AG04450 (cell line): ENCODE results near the gene FYCO1. TPM values are rescaled to one million over a fixed set of nuclear protein-coding genes. Genes with fewer than 3 reads are reported as not detected.

Experiments
- CTCF ChIA-PET: fragments of 300-600, 350-600 bp; formaldehyde crosslinking; extraction: SDS; loops from one replicate; lab custom pipeline; 2022; ENCODE audit warnings: antibody characterized with exemption, inconsistent platforms; lab: Charles Lee
- POLR2A ChIA-PET: fragments of 350-600 bp; formaldehyde crosslinking; extraction: SDS; loops from one replicate; lab custom pipeline; 2021; ENCODE audit warnings: antibody characterized with exemption, inconsistent platforms; lab: Yijun Ruan, JAX
- DNase-seq: peaks from one replicate; pipeline ENCODE4 v3.0.0-alpha.2; 2011; ENCODE audit warnings: low read depth, low spot score
- H3K27ac ChIP-seq: one replicate; pipeline ENCODE4 v1.5.1; 2012; ENCODE audit warnings: low read depth, low read length, control low read depth
- H3K27me3 ChIP-seq: one replicate; pipeline ENCODE4 v1.6.0; 2012; ENCODE audit warnings: low read length; ENCODE audit not compliant: control insufficient read depth, insufficient read depth
- H3K4me3 ChIP-seq: 2 replicates; pipeline ENCODE4 v1.5.1; 2011; ENCODE audit warnings: mild to moderate bottlenecking, low read depth, low read length, control low read depth
- H3K9me3 ChIP-seq: 2 replicates; pipeline ENCODE4 v1.5.1; 2012; ENCODE audit warnings: low read length; ENCODE audit not compliant: control insufficient read depth, insufficient read depth
- CTCF ChIP-seq: IDR thresholded peaks from 2 replicates; pipeline ENCODE4 v1.5.1; 2011; ENCODE audit warnings: low read depth, low read length, control low read depth, inconsistent platforms
- polyA plus RNA-seq: library from polyadenylated mRNA; depleted of rRNA; stranded (reverse); fragments of >200 nt; gene quantifications from 2 replicates; pipeline ENCODE4 v1.2.3, GENCODE V29; 2011

Gene FYCO1
- polyA plus RNA-seq, 1 experiment, result 14.3 TPM

- ChIA-PET CTCF (interaction anchor here (1.0 to 4.1 kb wide), 4 partner anchors 10 to 109 kb away, joined by 3 to 41 read pairs (median 14); no protein-coding TSS in a partner anchor), POLR2A (interaction anchor here (1.0 kb wide), 1 partner anchor 19 kb away, joined by 3 read pairs; no protein-coding TSS in a partner anchor)
- DNase-seq, result no peak
- H3K4me3 ChIP-seq, result no peak overlapping the region
- H3K9me3 ChIP-seq, result no peaks in the 10 kb centered on the region; the same call in 1 of the 2 replicates
- no peak overlapping the region for H3K27ac ChIP-seq
- TF ChIP-seq CTCF, result no peak
- H3K27me3 ChIP-seq, result no peaks in the 10 kb centered on the region
Measured at GRCh38 chr3:45968706-45969105, 26.9 kb downstream of the FYCO1 start.

GRCh38 chr3:45968149-45968548 lies 27.5 kb downstream of the FYCO1 start:
- POLR2A ChIA-PET, result interaction anchor here (1.0 kb wide), 1 partner anchor 19 kb away, joined by 3 read pairs; no protein-coding TSS in a partner anchor
- no peaks in the 10 kb centered on the region; the same call in 1 of the 2 replicates for H3K9me3 ChIP-seq
- TF ChIP-seq CTCF, result no peak
- no peak overlapping the region for H3K27ac ChIP-seq
- DNase-seq, result no peak
- no peak overlapping the region for H3K4me3 ChIP-seq
- CTCF ChIA-PET, result interaction anchor here (2.7 to 4.1 kb wide), 3 partner anchors 10 to 110 kb away, joined by 11 to 41 read pairs (median 16); no protein-coding TSS in a partner anchor
- H3K27me3 ChIP-seq, result no peaks in the 10 kb centered on the region

GRCh38 chr3:45967724-45968123 lies 27.9 kb downstream of the FYCO1 start:
- Histone ChIP-seq H3K27me3 (no peaks in the 10 kb centered on the region), H3K27ac (no peak overlapping the region), H3K4me3 (no peak overlapping the region), H3K9me3 (no peaks in the 10 kb centered on the region; the same call in 1 of the 2 replicates)
- TF ChIP-seq CTCF, result no peak
- ChIA-PET CTCF (interaction anchor here (2.7 to 4.1 kb wide), 3 partner anchors 9 to 110 kb away, joined by 11 to 41 read pairs (median 16); no protein-coding TSS in a partner anchor), POLR2A (no interaction called here)
- DNase-seq, result no peak

GRCh38 chr3:45966950-45967640 lies 28.5 kb downstream of the FYCO1 start:
- no peaks in the 10 kb centered on the region for H3K27me3 ChIP-seq
- no peak for TF ChIP-seq CTCF
- no peaks in the 10 kb centered on the region; the same call in 1 of the 2 replicates for H3K9me3 ChIP-seq
- POLR2A ChIA-PET, result no interaction called here
- CTCF ChIA-PET, result interaction anchor here (2.1 to 4.1 kb wide), 4 partner anchors 9 to 112 kb away, joined by 6 to 41 read pairs (median 14); no protein-coding TSS in a partner anchor
- H3K4me3 ChIP-seq, result no peak overlapping the region
- no peak for DNase-seq
- no peak overlapping the region for H3K27ac ChIP-seq

- no peaks in the 10 kb centered on the region; the same call in 1 of the 2 replicates for H3K9me3 ChIP-seq
- CTCF ChIA-PET, result interaction anchor here (1.5 to 2.1 kb wide), 2 partner anchors 27 to 113 kb away, joined by 3 to 6 read pairs; no protein-coding TSS in a partner anchor
- POLR2A ChIA-PET, result interaction anchor here (0.5 to 1.1 kb wide), 2 partner anchors 249 to 972 kb away, joined by 3 read pairs; no protein-coding TSS in a partner anchor
- no peaks in the 10 kb centered on the region for H3K27me3 ChIP-seq
- H3K4me3 ChIP-seq, result no peak overlapping the region
- no peak overlapping the region for H3K27ac ChIP-seq
- no peak for DNase-seq
- no peak for TF ChIP-seq CTCF
Measured at GRCh38 chr3:45966371-45966791, 29.2 kb downstream of the FYCO1 start.
